Aortic smooth muscle cell (primary cell): ENCODE results near the gene CRACR2B. TPM values are rescaled to one million over a fixed set of nuclear protein-coding genes. Genes with fewer than 3 reads are reported as not detected.

ENCODE experiments used
- total RNA-seq: library from RNA; depleted of rRNA; stranded (reverse); fragments of >200 nt; gene quantifications from 2 replicates; pipeline ENCODE4 v1.2.3, GENCODE V29; 2014

Gene CRACR2B
- 4.6 and 4.9 TPM in 2 replicates for total RNA-seq

DNA sequence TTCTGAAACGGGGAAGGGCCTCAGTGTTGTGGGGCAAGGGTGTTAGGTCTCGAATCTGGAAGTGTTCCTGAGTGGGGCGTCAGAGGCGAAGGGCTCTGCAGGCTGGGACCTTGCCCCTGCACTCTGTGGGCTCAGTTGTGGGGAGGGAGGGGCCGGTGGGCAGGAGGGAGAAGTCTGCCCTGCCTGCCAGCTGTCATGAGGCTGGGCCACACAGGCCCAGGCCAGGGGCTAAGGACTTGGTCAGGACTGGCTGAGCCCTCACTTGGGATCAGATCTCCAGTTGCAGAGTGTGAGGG is at the start of gene CRACR2B:
Gene CRACR2B (plus strand): TSS at position 23 of the 296 bp plus-strand sequence. CDS start 689 bp downstream, outside the sequence.

DNA sequence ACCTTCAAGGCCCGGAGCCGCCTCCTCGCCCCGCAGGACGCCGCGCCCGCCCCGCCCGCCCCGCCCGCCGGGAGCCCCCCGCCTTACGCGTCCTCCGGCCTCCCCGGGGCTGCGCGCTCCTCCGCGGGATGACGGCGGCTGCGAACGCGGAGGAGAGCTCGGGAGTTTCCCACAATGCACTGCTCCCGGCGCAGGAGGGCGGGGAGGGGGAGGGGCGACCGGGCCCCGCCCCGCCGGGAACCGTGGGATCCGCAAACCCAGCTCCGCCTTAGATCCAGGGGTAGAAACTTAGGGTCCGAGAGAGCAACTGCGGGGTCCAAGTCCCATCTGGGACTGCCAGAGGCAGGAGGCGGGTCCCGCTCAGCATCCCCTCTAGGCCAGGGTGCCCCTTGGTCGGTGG is 37.8 kb upstream of the CRACR2B start, which contains the start of gene CEND1:
Gene CEND1 (minus strand): TSS at position 148 of the 400 bp plus-strand sequence. CDS start 1,514 bp downstream, outside the sequence.

DNA sequence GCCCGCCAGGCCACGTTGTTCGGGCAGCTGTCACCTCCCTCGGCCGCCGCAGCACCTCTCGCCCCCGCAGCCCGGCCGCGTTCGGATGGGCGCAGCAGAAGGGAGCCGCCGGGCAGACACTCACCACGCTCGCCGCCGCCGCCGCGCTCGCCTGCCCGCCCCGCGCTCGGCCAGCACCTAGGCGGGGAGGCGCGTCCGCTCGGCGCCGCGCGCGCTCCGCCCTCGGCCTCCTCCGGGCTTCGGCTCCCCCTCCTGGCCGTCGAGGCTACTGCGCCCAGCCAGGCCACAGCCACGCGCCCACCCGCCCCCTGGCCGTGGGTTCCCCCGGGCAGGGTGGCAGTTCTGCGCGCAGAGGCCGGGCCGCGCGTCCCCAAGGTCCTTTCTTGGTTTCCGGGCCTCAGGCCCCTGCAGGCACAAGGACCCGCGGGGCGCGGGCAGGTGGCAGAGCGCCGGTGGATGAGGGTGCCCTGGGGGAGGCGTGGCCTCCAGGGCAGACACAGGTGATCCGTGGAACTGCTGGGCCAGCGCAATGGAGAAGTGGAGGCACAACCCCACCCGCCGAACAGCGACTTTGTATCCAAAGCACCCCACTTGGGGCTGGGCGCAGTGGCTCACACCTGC is 29.5 kb upstream of the CRACR2B start, which contains the start of gene SLC25A22:
Gene SLC25A22 (minus strand): TSS at position 189 of the 621 bp plus-strand sequence. CDS start 3,275 bp downstream, outside the sequence.

DNA sequence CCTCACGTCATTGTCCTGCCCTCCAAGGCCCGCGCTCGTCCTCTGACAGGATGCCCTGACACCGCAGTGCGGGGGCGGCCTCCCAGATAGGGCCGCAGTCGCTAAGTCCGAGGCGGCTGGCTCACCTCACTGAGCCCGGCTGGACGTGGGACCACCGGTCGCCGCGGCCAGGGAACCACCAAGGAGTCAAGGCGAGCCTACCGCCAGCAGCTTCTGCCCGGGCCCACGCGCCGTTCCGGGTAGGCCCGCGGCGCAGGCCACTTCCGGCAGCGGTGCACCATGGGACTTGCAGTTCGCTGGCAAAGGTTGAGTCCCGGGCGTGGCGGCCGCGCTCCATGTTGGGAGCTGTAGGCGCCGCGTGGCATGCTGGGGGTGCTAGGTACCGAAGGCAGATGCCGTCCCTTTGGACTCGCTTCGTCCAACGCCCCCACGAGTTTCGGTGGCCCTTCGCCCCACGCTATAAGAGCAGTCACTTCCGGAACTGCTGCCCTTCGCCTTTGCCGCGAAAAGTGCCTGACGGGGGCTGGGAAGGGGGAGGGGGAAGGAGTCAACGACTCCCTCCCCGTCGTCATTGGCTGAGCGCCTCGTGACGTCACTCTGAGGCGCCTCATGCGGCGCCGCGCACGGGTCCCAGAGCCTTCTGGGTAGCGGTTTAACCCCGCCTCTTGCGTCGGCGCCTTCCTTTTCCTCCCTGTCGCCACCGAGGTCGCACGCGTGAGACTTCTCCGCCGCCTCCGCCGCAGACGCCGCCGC is 18.3 kb upstream of the CRACR2B start, which contains the start of gene RPLP2:
Gene RPLP2 (plus strand): TSS at position 681 of the 753 bp plus-strand sequence. CDS start 268 bp downstream, outside the sequence.

DNA sequence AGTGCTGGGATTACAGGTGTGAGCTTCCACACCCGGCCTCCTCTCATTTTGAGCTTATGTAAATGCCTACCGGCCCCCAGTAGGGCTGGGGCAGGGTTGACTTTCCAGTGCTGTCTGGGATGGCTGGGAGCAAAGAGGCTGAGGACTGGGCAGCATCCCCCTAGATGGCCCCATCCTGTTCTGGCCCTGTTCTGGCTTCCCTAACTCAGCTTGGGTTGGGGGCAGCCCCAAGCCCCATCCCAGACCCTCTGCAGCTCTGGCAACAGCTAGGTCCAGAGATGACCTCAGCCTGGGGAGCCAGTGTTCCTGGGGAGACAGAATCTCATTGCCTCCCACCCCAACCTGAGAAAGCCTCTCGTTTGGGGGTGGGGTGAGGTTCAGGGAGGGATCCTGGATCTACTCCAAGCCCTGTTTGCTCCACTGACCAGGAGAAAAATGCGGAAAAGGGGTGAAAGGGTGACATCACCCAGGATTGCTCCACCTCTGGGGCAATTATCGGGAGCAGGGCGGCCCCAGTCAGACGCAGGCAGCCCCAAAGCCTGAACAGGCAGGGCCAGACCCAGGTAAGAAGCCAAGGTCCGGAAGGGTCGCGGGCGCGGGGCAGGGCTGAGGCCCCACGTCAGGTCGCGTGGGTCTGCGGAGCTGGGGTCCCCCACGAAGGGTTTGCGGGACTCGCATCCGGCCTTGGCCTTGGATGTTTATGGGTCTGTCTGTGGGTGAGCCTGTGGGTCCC is 9.2 kb upstream of the CRACR2B start, which contains the start of gene PNPLA2:
Gene PNPLA2 (plus strand): TSS at position 519 of the 733 bp plus-strand sequence. CDS start 805 bp downstream, outside the sequence.

DNA sequence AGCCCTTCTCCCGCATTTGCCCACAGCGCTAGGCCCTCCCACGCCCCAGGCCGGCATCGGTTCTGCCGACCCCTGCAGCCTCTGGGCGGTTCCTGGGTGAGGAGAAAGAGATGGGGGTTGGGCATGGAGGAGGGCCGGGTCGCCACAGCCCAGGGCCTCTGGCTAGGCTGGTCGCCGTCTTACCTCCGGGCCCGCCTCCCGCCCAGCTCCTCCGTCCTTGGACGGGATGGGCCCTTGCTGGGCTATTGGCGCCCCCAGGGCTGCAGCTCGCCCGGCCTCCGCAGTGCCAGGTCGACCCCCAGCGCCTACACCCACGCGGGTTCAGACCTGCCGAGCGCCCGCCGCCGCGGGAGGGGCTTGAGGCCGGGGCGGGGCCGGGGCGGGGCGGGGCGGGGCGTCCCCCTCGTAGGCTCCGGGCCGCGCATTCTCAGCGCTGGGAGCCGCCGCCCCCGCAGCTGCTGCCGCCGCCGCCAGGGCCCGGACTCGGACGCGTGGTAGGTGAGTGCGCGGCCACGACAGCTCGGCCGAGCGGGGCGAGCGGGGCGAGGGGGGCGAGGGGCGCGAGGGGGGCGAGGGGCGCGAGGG is 4.9 kb downstream of the CRACR2B start, which contains the start of gene CD151:
Gene CD151 (plus strand): TSS at position 424 of the 585 bp plus-strand sequence. CDS start 3,118 bp downstream, outside the sequence.

DNA sequence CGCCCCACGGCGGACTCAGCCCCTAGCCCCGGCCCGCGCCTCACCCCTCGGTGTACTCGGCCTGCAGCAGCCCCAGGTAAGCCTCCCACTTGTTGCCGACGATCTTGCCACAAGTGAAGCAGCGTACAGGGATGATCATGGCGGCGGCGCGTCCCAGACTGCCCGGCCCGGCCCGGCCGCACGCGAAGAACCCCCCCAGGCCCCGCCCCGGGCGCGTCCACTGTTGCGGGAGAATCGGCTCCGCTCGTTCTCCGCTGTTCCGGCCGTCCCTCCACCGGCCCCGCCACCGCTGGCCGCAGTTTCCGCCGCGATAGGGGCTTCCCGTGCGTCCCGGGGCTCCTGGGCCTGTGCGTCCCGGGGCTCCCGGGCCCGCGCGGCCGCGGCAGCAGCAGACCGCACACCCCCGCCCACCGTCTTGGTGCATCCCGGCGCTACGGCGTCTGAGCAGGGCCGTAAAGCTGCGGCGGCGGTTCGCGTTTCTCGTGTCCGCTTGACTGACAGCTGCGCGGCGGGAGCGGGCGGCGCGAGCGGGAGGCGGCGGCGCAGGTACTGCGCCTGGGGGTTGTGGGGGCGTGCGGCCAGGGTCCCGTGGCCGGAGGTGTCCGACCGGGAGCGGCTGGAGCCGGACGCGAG is 14.8 kb downstream of the CRACR2B start, which contains the start of the genes POLR2L and TSPAN4:
Gene POLR2L (minus strand): TSS at position 160 of the 633 bp plus-strand sequence. CDS start 21 bp downstream, at position 139.
Gene TSPAN4 (plus strand): TSS at position 483 of the 633 bp plus-strand sequence. CDS start 7,453 bp downstream, outside the sequence.

Other genes with a start within 250 kb of the CRACR2B start
- 8.6 and 9.8 TPM in 2 replicates for gene IRF7, start 212.0 kb upstream of the CRACR2B start, total RNA-seq
- gene CDHR5, start 203.0 kb upstream of the CRACR2B start, total RNA-seq = not detected in 2 replicates
- gene SCT, start 200.7 kb upstream of the CRACR2B start, total RNA-seq = not detected in 2 replicates
- gene DRD4, start 190.7 kb upstream of the CRACR2B start, total RNA-seq = 0.06 TPM in 1 of 2 replicates, not detected in the other
- 31.4 and 31.7 TPM in 2 replicates for gene DEAF1, start 132.7 kb upstream of the CRACR2B start, total RNA-seq
- gene TMEM80, start 132.1 kb upstream of the CRACR2B start, total RNA-seq = 6.8 and 7.9 TPM in 2 replicates
- 29.9 and 31.0 TPM in 2 replicates for gene EPS8L2, start 121.7 kb upstream of the CRACR2B start, total RNA-seq
- 163 and 213 TPM in 2 replicates for gene TALDO1, start 80.5 kb upstream of the CRACR2B start, total RNA-seq
- gene GATD1, start 50.4 kb upstream of the CRACR2B start, total RNA-seq = 21.5 and 22.3 TPM in 2 replicates
- gene CEND1, start 37.8 kb upstream of the CRACR2B start, total RNA-seq = 0.66 and 0.75 TPM in 2 replicates
- 7.1 and 10.7 TPM in 2 replicates for gene SLC25A22, start 29.6 kb upstream of the CRACR2B start, total RNA-seq
- gene PIDD1, start 22.7 kb upstream of the CRACR2B start, total RNA-seq = 3.3 and 4.4 TPM in 2 replicates
- 310 and 345 TPM in 2 replicates for gene RPLP2, start 18.0 kb upstream of the CRACR2B start, total RNA-seq
- gene PNPLA2, start 9.0 kb upstream of the CRACR2B start, total RNA-seq = 35.0 and 35.6 TPM in 2 replicates
- gene CD151, start 5.0 kb downstream of the CRACR2B start, total RNA-seq = 687 and 834 TPM in 2 replicates
- 431 and 461 TPM in 2 replicates for gene POLR2L, start 14.6 kb downstream of the CRACR2B start, total RNA-seq
- 185 and 221 TPM in 2 replicates for gene TSPAN4, start 14.9 kb downstream of the CRACR2B start, total RNA-seq
- gene CHID1, start 82.9 kb downstream of the CRACR2B start, total RNA-seq = 38.3 and 57.1 TPM in 2 replicates
- 21.7 and 25.9 TPM in 2 replicates for gene AP2A2, start 98.0 kb downstream of the CRACR2B start, total RNA-seq
- not detected in 2 replicates for gene MUC6, start 208.8 kb downstream of the CRACR2B start, total RNA-seq
- not detected in 2 replicates for gene MUC2, start 247.0 kb downstream of the CRACR2B start, total RNA-seq